AG10803 (cell line): ENCODE results near the gene HPD.

ENCODE experiments used
- DNase-seq: peaks from one replicate; pipeline ENCODE4 v3.0.0; 2010; ENCODE audit warnings: low read depth
- H3K4me3 ChIP-seq: 2 replicates; pipeline ENCODE4 v1.5.1; 2011; ENCODE audit warnings: mild to moderate bottlenecking, low read length, control low read depth
- TF ChIP-seq, protein P1 (sequence below): conservative IDR thresholded peaks from 2 replicates; pipeline ENCODE4 v1.5.1; 2011; ENCODE audit warnings: mild to moderate bottlenecking, low read length, control low read depth, inconsistent platforms

HPD gene

DNA sequence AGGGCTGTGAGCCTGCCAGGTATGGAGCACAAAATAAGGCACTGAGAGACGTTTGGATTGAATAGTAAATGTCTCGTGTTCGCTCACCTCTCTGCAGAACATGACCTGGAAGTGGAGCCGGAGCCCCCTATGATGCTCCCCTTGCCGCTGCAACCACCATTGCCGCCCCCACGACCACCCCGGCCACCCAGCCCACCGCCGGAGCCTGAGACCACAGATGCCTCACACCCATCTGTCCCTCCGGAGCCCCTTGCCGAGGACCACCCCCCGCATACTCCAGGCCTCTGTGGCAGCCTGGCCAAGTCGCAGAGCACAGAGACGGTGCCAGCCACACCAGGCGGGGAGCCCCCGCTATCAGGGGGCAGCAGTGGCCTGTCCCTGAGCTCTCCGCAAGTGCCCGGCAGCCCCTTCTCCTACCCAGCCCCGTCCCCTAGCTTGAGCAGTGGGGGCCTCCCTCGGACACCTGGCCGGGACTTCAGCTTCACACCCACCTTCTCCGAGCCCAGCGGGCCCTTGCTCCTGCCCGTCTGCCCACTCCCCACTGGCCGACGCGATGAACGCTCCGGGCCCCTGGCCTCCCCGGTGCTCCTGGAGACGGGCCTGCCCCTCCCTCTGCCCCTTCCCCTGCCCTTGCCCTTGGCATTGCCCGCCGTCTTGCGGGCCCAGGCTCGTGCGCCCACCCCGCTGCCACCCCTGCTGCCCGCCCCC lies 36.1 kb downstream of the HPD start:
- H3K4me3 ChIP-seq = no peak overlapping the region
- DNase-seq = no peak
- TF ChIP-seq, protein P1, sequence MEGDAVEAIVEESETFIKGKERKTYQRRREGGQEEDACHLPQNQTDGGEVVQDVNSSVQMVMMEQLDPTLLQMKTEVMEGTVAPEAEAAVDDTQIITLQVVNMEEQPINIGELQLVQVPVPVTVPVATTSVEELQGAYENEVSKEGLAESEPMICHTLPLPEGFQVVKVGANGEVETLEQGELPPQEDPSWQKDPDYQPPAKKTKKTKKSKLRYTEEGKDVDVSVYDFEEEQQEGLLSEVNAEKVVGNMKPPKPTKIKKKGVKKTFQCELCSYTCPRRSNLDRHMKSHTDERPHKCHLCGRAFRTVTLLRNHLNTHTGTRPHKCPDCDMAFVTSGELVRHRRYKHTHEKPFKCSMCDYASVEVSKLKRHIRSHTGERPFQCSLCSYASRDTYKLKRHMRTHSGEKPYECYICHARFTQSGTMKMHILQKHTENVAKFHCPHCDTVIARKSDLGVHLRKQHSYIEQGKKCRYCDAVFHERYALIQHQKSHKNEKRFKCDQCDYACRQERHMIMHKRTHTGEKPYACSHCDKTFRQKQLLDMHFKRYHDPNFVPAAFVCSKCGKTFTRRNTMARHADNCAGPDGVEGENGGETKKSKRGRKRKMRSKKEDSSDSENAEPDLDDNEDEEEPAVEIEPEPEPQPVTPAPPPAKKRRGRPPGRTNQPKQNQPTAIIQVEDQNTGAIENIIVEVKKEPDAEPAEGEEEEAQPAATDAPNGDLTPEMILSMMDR = no peak

- TF ChIP-seq, protein P1 = no peak
- no peak overlapping the region for H3K4me3 ChIP-seq
- no peak for DNase-seq
These were observed 38.6 kb downstream of the HPD start for GRCh38 chr12:121820056-121820455.

DNA sequence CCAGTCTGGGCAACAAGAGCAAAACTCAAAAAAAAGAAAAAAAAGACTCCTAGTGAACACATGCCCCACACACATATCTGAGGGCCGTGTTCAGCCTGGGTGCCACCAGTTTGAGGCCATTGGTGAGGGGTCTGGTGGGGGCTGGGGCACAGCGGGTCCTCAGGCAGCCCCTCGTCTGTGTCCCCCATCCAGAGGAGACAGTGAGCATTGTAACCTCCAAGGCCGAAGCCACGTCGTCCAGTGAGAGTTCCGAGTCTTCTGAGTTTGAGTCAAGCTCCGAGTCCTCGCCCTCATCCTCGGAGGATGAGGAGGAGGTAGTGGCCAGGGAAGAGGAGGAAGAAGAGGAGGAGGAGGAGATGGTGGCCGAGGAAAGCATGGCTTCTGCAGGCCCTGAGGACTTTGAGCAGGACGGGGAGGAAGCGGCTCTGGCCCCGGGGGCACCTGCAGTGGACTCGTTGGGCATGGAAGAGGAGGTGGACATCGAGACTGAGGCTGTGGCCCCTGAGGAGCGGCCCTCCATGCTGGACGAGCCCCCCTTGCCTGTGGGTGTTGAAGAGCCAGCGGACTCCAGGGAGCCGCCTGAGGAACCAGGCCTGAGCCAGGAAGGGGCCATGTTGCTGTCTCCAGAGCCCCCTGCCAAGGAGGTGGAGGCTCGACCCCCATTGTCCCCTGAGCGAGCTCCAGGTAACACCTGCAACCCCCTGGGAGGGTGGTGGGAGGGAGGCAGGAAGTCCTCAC lies 39.3 kb downstream of the HPD start:
- DNase-seq = no peak
- TF ChIP-seq, protein P1 = no peak
- H3K4me3 ChIP-seq = no peak overlapping the region

- no peak overlapping the region for H3K4me3 ChIP-seq
- TF ChIP-seq, protein P1 = no peak
- no peak for DNase-seq
These were observed 41.0 kb downstream of the HPD start for GRCh38 chr12:121817648-121818043.

DNA sequence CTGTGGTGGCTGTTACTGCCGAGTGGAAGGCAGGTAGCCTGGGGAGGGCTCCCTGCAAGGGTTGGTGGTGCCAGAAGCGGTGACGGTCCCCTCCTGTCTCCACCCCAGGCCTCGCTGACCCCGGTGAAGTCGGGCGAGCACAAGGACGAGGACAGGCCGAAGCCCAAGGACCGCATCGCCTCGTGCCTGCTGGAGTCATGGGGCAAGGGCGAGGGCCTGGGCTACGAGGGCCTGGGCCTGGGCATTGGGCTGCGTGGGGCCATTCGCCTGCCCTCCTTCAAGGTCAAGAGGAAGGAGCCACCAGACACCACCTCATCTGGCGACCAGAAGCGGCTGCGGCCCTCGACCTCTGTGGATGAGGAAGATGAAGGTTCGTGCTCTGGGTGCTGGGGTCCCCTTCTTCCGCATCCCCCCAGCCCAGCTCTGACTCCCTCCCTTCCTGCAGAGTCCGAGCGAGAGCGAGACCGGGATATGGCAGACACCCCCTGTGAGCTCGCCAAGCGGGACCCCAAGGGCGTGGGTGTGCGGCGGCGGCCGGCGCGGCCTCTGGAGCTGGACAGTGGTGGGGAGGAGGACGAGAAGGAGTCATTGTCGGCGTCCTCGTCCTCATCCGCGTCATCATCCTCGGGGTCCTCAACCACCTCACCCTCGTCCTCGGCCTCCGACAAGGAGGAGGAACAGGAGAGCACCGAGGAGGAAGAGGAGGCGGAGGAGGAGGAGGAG lies 41.6 kb downstream of the HPD start:
- TF ChIP-seq, protein P1 = no peak
- no peak for DNase-seq
- no peak overlapping the region for H3K4me3 ChIP-seq

- DNase-seq = no peak
- H3K4me3 ChIP-seq = no peak overlapping the region
- TF ChIP-seq, protein P1 = no peak
These were observed 43.4 kb downstream of the HPD start for GRCh38 chr12:121815263-121815662.
